NCI-H146 (cell line): ENCODE results near the gene HDHD5.

Source experiments
- DNase-seq: peaks from one replicate; lab custom pipeline; 2025; lab: John Stamatoyannopoulos, UW

HDHD5 gene

DNA sequence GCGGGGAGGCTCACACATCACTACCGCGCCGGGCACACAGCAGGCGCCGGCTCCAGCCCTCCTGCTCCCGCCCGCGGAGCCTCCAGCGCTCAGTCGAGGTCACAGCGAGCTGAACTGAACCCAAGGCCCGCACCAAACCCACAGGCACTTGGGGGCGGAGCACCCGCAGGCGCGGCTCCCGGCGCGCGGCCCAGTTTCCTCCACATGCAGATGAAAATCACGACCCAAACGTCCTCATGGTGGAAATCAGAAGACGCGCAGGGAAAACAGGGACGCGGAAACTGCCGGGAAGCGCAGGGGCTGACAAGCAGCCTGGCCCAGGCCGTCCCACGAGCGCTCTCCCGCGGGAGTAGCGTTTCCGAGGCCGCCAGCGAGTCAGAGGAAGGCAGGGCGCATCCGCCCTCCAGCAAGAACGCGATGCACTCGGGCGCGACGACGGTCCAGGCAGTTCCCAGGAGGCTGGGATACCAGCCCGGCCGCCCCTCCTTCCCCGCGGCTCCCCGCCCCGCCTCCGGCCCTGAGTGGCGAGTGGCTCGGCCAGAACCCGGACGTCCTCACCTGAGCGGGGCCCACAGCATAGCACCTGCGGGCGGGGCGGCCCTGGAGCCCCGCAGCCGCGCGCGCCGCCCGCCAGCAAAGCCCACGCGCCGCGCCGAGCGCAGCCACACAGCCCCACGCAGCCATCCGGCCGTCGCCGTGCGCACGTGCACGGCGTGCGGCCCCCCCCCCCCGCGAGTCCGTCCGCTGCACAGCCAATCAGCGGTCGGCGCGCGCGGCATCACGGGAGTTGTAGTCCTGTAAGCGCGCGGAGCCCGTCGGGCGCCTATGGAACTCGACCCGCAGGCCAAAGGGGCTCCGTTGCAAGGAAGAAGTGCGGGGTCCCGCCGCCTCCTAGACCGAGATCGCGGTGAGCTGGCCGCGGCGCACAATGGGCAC is at the start of gene HDHD5:
Gene HDHD5 (minus strand): TSS at position 710 of the 936 bp plus-strand sequence. CDS start 26 bp downstream, at position 684.
- DNase-seq: peak; percentile 80

DNA sequence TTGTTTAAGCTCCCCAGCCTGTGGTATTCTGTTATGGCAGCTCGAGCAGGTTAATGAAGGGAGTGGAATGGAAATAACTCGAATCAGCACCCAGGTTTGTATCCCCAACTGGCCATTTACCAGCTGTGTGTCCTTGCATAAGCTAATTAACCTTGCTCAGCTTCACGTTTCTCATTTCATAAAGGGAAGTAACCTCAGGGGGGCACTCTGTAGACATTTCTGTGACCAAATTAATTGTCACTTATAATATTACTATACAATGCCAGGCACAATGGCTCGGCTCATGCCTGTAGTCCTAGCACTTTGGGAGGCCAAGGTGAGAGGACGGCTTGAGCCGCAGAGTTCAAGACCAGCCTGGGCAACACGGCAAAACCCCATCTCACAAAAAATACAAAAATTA is 46.4 kb upstream of the HDHD5 start:
- peak; percentile 43 for DNase-seq

DNA sequence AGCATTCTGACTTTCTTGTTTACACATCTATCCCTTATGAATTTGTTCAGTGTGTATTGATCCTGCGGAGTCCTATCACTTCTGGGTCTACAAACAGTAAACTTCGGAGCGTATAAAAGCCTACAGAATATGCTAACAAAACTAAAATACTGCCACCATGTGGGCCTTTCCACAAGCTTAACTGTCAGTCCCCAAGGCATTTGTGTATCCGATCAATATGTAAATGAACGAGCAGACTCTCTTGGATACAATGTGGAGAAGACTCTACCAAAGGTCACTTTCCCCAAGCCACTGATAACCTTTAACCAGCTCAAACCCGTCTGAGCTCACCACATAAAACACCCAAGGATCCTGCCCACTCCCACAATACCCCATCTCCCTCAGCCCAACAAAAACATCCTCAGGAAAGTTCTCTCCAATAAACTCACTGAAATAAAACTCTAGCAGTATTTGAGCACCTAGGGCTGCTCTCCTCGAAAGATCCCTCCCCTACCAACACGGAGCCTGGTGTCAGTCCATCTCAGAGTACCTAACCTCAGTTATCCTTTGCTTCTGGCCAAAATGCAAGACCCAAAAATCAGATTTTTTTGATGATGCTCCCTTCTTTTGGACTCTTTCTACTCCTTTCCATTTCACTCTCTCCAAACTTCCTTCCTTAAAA is 42.3 kb upstream of the HDHD5 start:
- peak; percentile 50 for DNase-seq

DNA sequence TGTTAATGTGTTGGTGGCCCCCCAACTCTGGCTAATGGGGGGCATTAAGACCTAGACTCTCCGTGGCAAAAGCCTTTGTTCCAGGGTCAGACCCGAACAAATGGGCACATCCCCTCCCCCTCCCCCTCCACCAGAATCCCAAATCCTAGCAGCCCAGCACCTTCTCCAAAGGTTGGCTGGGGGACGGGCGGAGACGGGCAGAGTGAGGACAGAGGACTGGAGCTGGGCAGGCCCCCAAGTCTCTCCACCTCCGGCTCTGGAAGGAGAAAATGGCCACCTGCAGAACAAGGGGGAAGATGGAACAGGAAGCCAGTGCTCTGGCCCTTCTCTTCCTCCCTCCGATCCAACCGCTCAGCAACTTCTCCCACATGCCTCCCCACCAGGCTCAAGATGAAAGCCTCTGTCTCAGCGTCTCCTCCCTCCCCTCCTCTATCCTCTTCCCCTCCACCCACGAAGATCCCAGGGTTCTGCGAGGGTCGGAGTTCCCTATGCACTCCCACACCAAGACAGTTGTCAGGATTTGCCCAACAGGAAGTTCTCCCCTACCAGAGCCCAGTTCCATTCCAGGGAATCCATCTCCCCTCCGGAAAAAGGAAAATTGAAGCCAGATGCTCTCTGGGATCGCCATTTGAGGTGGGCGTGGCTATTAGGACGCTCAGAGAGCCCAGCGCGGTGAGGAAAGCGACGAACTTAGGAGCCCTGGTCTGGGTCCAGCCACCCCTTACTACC is 40.1 kb upstream of the HDHD5 start:
- DNase-seq: no peak

DNA sequence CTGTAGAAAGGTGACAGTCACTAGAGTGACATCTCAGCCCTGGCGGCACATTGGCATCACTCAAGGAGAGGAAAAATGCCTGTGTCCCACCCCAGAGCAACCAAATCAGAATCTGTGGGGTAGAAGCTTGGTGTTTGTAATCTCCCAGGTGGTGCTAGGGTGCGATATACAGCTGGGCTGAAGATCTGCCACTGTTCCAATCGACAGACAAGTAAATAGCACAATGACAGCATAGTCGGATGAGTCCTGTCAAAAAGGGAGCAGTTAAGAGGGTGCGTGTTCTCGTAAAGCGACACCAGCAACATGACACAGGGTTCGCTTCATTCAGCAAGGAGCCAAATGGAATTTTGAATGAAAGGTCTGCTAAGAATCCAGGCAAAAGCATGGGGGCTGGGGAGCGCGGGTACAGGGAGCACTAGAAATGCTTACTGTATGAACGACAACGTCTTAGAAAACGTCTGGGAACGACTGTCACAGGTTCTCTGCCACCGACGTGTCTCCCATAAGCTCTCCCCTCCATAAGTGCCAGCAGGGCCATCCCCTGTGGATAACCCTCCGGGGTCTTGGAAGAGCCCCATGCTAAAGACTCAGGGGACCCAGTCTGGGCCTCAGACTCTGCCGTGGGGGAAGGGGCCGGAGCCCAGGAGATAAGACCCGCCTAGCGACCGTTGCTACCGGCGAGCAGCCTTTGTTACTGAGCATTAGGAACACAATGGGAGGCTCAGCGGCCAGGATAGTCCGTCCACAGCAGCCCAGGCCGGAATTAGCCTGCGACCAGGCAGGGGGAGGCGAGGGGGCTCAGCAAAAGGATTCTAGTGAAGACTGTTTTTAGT is 39.3 kb upstream of the HDHD5 start:
- peak; percentile 62 for DNase-seq

DNA sequence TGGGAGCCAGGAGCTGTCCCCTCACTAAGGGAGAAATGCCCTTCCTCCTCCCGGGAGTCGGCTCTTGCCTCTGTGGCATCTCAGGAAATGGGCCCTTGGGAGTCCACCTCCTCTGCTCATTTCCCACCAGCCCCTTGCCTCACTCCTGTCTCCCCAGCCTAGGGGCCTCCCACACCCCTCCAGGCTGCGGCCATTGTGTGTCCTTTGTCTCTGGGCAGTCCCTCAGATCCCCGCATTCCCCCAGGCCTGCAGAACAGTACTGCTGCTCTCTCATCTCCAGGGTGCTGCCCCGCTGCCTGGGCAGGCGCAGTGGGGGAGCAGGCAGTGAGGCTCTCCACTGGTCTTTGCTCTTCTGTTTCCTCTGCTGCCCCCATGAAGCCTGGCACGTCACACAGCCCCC is 35.1 kb upstream of the HDHD5 start:
- DNase-seq: no peak

DNA sequence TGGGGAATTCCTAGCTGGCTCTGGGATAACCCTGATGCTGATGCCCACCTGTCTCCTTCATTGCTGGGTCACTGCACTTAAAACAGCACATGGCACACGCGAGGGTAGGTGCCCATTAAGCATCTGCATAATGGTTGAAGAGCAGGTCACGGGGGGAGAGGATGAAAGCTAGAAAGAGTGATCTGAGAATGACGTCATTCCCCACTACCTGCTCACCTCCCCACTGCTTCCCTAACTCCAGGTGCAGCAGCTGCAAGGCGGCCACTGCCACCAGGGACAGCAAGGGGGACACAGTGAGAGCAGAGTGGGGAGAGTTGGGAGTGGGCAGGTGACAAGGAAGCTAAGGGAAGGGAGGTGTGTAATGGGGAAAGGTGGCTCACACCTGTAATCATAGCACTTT is 33.1 kb upstream of the HDHD5 start:
- DNase-seq: peak; percentile 50

DNA sequence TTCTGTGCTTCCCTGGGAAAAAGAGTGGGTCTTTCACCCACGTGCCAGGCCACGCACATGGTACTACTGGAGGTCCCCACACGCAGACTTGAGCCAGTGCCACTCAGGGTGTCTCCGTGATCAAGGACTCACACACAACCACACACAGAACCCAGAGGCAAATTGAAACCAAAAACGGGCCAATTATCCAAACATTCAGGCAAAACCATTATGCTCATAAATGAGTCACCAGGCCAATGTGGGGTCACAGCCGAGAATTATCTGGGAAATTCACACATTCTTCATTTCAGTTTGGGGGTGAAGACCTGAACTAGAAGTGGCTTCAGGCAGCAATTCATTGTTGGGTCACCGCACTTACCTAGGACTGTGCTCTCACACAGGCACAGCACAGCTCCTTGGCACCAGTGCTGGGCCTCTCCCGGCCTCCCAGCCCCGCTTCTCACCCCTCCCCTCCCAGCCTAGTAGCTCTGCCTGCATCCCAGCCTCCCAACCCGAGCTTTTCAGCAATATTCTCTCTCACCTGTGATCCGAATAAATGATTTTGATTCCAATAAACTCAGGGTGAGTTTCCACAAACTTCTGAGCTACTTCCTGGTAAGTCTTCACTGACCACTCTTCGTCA is 32.2 kb upstream of the HDHD5 start:
- DNase-seq: no peak

DNA sequence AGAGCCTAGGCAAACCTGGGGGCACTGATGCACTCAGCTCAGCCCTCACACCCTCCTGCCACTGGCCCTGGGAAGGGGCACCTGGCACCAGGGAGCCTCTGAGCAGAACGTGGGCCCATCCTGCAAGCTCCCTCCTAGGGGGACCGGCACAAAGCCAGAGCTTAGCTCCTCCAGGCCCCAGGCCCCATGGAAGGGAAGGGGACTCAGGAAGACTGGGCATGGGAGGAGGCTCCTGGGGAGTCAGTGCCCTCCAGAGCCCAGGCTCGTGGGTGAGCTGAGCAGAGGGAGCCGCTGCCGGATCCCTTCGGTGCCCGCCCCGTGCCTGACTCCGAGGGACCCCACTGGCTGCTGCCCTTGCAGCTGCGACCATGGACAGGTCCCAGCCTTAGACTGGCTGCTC is 31.6 kb upstream of the HDHD5 start:
- no peak for DNase-seq

DNA sequence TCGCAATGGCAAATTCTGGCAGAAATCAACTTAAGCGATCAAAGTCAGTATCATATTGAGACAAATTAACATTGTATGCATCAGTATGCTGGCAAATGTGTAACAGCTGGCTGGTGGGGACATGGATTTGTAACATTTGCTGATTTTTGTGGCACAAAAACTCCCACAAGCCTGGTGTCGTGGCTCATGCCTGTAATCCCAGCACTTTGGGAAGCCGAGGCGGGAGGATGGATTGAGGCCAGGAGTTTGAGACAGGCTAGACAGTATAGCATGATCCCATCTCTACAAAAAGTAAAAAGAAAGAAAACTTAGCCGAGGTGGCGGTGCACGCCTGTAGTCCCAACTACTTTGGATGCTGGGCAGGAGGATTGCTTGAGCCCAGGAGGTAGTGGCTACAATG is 17.6 kb upstream of the HDHD5 start:
- DNase-seq: no peak

DNA sequence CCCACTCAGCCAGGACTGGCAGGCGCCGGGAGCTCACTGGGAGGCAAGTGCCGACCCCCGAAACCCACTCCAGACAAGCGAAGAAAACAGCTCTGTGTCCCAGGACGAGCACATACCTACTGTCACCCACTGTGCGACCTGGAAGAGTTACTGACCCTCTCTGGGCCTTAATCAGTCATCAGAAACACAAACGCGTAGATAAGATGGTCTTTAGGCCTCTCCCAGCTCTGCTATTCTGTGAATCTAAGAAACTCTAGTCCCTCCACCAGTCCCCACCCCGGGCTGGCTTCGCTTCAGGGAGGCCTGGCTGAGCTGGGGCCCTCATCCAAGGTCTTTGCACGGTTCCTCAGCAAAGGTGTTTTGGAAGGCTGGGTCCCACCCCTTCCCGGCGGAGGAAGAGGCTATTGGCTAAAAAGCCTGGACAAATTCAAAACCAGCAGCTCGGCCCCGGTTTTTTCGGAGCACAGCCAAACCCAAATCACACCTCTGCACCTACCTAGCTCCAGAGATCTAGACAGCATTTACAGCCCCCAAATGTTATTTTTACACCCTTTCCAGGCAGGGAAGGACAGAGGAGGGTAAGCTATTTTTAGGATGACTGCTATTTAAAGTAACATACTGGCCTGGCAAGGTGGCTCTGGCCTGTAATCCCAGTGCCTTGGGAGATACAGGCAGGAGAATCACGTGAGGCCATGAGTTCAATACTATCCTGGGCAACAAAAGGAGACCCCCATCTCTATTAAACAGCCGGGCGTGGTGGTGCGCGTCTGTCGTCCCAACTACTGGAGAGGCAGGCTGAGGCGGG is 13.2 kb upstream of the HDHD5 start:
- DNase-seq: no peak

DNA sequence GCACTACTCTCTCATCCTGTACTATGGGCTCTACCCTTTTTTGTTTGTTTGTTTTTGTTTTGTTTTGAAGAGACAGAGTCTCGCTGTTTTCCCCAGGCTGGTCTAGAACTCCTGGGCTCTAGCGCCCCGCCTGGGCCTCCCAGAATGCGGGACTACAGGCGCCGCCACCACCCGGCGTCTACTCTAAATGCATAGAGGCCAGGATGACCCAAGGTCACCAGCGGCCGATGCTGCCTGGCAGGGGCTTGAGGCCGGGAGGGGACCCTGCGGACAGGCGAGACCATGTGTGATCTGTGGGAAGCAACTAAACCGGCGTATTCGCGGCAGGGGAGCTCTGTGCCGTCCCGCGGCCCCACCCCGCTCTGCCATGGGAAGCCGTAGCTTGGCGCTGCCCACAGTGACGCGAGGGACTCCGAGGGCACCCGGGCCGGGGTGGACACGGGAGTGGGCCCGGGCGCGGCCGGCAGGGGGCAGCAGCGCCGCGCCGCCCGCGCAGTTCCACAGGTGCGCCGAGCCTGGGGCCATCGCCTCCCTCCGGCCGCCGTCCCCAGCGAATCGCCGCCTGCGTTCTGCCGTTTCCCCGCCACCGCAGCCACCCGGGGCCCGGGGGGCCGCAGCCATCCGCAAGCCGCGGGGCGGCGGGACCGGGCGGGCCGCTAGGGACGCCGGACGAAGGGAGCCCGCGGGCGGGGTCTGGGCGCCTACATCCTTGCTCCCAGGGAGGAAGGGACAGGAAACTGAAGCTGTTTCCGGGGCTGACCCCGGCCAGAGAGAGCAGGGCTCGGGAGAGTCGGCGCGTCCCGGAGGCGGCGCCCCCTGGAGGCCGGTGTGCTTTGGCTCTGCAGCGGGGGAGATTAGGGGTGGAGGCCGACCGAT is 12.3 kb upstream of the HDHD5 start:
- peak; percentile 84 for DNase-seq

DNA sequence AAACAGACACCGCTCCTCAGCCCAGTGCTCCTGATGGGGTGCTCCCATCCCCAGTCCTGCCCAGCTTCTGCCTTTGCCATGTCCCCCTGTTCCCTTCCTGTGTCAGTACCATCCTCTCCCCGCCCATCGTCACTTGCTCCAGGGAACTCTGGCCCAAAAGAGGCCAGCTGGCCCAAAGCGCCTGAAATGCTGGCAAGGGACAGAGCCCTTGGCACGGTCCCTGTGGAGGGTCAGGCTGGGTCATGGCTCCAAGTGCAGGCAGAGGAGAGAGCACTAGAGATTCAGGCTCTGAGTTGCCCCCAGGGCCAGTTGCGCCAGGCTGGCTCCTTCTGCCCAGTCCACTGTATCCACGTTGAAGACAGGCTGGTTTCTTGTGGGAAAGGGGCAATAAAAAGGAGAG is 8.4 kb upstream of the HDHD5 start:
- DNase-seq: no peak

DNA sequence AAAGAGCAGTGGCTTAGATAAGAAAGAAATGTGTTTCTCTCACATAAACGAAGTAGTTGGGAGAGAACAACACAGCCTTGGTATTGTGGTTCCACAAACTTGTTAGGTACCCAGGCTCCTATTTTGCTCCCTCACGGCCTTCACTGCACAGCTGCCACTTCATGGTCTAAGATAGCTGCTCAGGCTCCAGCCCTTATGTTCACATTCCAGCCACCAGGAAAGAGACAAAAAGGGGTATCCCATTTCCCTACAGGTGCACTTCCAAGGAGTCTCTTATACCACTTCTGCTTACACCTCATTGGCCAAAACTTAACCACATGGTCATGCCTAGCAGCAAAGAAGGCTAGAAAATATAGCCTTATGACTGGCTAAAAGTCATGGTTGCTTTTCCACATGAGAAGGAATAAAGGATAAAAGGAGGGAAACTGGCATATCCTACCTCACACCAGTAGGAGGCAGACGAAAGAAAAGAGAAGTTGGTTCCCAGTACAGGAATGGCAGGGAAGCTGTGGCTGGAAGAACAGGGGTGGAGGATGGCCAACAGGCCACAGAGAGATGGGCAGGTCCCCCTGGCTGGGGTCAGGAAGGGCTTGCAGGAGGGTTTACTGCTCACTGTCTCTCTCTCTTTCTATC is 5.4 kb upstream of the HDHD5 start:
- no peak for DNase-seq

DNA sequence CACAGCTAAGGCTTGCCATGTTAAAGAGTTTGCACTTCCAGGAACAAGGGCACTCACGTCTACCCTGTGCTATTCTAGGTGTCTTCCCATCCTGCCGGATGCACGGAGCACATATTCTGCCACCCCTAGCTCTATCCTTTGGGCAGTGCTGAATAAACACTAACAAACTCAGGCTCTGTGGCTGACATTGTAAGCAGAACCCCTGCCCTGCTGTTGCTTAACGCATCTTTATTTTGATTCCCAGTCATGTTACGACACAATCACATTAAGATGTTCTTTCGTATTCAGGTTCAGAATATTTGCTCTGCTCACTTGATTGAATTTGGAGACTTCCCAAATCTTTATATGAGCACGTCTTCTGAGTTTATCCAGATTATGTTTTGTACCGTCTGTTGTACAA is 3.7 kb upstream of the HDHD5 start:
- DNase-seq: no peak

DNA sequence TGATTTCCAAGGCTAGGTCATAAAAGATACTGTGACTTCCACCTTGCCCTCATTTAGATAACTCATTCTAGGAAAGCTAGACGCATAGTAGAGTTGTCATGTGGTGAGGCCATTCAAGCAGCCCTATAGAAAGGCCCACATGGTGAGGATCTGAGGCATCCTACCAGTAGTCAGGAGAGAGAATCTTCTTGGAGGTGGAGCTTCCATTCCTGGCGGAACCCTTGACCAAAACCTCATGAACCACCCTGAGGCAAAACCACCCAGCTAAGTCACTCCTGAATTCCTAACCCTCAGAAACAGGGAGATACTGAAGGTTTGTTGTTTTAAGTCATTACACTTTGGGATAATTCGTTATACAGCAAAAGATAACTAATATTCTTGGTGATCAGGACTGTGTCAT is 2.9 kb upstream of the HDHD5 start:
- DNase-seq: no peak

DNA sequence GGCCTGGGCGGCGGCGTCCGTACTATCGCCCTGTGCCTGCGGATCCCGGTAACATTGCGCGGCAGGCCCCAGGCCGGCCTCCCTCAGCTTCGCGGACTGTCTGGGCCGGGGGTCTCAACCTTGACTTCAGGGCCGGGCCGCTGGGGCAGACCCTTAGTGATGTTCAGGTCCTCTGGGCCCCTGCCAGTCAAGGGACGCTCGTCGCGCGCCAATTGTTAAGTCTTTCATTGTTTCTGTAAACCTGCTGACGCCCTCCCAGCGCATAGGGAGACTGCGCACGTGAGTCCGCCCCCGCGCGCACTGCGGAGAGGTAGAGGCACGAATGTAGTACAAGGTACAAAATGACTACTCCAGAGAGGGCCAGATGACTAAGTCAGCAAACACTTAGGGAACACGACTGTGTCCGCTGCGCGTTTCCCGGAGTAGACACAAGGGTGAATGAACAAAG is 451 bp upstream of the HDHD5 start:
- DNase-seq: peak; percentile 52

DNA sequence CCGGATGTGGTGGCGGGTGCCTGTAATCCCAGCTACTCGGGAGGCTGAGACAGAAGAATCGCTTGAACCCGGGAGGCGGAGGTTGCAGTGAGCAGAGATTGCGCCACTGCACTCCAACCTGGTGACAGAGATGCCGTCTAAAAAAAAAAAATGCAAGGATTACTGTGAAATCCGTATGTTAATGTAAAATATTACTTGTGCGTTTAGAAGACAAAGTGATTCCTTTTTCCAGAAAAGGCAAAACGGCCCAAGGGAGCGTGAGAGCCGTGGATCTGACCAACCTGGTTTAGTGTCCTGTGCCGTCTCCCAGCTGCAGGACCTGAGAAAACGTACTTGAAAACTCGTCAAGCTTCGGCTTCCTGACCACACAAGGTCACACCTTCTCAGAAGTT is 905 bp downstream of the HDHD5 start:
- DNase-seq: no peak

DNA sequence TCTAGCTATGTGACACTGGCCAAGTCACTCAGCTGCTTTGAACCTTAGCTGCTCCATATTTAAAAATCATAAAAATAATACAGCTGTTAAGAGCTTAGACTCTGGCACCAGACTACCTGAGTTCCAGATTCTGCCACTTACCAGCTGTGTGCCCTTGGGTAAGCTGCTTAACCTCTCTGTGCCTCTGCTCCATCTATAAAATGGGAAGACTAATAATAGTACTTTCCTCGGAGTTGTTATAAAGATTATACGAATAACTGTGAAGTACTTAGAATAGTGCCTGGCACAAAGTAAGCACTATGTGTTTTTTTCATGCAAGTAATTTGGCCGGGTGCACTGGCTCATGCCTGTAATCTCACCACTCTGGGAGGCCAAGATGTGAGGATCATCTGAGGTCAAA is 1.4 kb downstream of the HDHD5 start:
- DNase-seq: no peak
